D341Med (cell line): ENCODE measurements around the gene HDAC9.

Experiments used
- DNase-seq: peaks from one replicate; pipeline ENCODE4 v3.0.0; 2012; ENCODE audit warnings: low spot score

Gene HDAC9

DNA sequence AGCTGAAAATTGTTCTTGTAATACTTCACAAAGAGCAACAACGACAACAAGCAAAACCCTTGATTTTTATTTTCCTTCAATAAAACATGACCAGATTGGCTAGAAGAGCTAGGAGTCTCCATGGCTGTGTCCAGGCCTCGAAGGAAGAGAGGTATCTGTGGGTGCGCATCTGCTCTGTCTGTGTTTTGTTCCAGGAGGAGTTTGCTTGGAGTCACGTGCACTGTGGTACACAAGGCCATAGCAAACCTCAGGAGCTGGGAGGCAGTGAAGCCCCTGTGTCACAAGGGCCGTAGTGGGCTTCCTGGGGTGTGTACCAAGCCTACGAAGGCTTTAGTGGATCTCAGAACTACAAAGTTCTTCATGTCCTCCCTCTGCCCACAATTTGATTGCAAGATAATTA is 350.2 kb downstream of the HDAC9 start:
- DNase-seq: no peak

- DNase-seq: no peak
Measured at GRCh38 chr7:18846765-18847215, 351.2 kb downstream of the HDAC9 start.

GRCh38 chr7:18849130-18849529 is 353.6 kb downstream of the HDAC9 start:
- DNase-seq: no peak

- DNase-seq: no peak
Measured at GRCh38 chr7:18855796-18856195, 360.2 kb downstream of the HDAC9 start.

DNA sequence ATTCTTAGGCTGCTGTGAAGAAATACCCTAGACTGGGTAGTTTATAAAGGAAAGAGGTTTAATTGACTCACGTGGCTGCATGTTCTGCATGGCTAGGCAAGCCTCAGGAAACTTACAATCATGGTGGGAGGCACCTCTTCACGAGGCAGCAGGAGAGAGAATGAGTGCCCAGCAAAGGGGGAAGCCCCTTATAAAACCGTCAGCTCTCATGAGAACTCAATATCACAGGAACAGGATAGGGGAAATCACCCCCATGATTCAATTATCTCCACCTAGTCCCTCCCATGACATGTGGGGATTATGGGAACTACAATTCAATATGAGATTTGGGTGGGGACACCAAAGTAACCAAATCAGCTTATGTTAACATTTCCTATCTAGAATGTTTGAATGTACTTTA is 362.7 kb downstream of the HDAC9 start:
- no peak for DNase-seq

GRCh38 chr7:18859318-18859717 is 363.8 kb downstream of the HDAC9 start:
- no peak for DNase-seq

DNA sequence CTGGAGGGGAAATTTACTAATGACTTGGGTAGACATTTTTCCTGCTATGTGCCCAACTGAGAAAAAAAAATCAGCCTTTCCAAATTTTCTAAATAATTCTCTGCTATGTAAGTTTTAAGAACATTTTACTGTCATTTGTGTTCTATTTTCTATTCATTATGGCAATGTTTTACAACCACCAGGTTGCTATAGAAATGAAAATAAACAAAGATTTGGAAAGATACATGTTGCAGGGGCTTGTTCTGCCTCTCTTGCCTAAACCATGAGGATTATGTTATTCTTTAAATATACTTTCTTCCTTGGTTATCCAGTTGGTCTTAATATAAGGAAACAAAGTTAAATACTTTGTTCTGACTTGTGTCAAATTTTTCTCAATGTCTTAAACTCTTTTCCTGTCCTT is 364.7 kb downstream of the HDAC9 start:
- DNase-seq: no peak

- no peak for DNase-seq
Measured at GRCh38 chr7:18861514-18862118, 366.1 kb downstream of the HDAC9 start.

DNA sequence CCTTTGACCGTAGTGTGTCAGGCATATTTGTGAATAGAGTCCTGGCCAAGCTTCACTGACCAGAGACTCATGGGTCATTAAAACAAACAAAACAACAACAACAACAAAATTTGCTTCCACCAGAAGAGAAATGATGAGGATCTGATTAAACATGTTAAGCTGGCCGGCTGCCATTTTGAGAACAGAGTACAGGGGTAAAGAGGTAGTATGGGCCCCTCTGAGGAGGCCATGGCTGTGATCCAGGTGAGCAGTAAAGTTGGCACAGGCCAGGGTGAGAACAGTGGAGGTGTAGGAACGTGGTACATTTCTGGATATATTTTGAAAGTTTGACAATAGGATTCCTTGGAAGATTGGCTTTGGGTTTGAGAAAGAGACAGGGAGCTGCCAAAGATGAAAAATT is 369.4 kb downstream of the HDAC9 start:
- no peak for DNase-seq

DNA sequence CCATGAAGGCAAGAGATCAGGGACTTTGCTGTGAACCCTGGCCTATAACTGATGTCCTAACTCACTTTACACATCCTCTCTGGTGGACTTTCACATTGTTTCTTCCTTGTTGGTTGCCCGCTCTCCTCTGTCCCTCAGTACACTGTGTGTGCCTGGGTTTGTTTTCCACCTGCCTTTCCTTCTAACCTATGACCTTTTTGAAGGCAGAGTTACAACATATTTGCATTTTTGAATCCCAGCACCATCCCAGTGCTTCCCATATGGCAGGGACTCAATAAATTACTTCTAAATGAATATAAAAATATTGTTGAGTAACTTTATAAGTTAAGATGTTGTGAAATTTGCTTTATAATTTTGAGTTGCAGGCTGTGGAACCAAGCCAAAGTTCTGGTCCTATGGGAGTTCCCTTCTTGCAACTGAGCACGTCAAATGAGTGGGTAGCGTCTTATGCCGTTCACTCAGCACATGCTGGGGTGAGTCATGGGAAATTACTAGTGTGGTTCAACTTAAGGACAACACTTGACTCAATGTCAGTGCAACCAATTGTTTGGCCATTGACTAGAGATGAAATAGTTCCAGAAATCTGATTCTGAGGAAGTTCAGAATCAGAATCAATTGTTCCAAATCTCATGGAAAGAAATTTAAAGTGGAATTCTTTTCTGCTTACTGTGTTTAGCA is 370.9 kb downstream of the HDAC9 start:
- DNase-seq: no peak

GRCh38 chr7:18872344-18872743 is 376.8 kb downstream of the HDAC9 start:
- no peak for DNase-seq

- no peak for DNase-seq
Measured at GRCh38 chr7:18873734-18874336, 378.3 kb downstream of the HDAC9 start.

- DNase-seq: no peak
Measured at GRCh38 chr7:18874880-18875279, 379.3 kb downstream of the HDAC9 start.

GRCh38 chr7:18877874-18878273 is 382.3 kb downstream of the HDAC9 start:
- DNase-seq: no peak

DNA sequence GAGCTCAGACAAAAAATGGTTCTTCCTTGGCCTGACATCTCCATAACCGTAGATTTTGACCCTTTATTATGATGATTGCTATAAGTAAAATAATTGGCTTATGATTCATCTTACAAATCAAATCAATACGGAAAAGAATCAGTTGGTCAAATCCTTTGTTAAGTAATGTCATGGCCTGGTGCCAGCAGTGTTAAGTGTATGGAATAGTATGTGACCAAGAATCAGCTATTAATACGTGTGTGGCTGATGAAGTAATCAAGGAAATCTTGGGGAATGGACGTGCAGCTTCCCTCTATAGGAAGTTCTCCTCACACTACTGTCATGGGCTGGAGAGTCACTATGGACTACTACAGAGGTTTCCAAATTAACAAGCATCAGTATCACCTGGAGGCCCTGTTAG is 391.3 kb downstream of the HDAC9 start:
- DNase-seq: no peak

GRCh38 chr7:18889436-18889835 is 393.9 kb downstream of the HDAC9 start:
- no peak for DNase-seq

GRCh38 chr7:18890134-18890533 is 394.6 kb downstream of the HDAC9 start:
- no peak for DNase-seq

- no peak for DNase-seq
Measured at GRCh38 chr7:18890885-18891621, 395.5 kb downstream of the HDAC9 start.

GRCh38 chr7:18893156-18893555 is 397.6 kb downstream of the HDAC9 start:
- no peak for DNase-seq

DNA sequence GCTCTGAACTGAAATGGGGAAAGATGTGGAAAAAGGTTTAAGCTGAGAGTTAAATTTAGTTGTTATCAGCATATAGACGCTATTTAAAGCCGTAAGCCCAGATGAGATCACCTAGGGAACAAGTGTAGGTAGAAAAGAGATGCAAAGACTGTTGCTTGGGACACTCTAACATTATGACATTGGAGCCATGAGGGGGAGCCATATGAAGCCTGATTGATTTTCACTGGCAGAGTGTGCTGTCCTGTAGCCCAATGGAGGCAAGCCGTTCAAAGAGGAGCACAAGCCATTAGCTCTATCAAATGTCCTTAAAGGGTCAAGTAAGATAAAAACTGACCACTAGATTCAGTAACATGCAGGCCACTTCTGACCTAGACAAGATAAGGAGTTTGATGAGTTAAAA is 398.6 kb downstream of the HDAC9 start:
- DNase-seq: no peak

- no peak for DNase-seq
Measured at GRCh38 chr7:18895456-18895855, 399.9 kb downstream of the HDAC9 start.

- no peak for DNase-seq
Measured at GRCh38 chr7:18896343-18896975, 400.9 kb downstream of the HDAC9 start.
